Right lobe of liver (tissue), 6 donors: ENCODE data around the gene COL24A1. TPM values are rescaled to one million over a fixed set of nuclear protein-coding genes. Genes with fewer than 3 reads are reported as not detected.

Experiments used
- ATAC-seq, 4 donors: fragments of 200-7000 bp; cut with Tn5 transposase; one replicate each; pipeline ENCODE4 v1.9.1; 2020; ENCODE audit warnings: mild to moderate bottlenecking in 4 of 4, moderate library complexity in 4 of 4
- DNase-seq, 3 donors: peaks; one replicate each; pipeline ENCODE4 v3.0.0-alpha.2; 2020
- H3K27ac ChIP-seq, 3 donors: fragments of 200-600 bp; one replicate each; pipeline ENCODE4 v1.8.0; 2022
- H3K27me3 ChIP-seq, 2 donors: fragments of 200-600 bp; one replicate each; pipeline ENCODE4 v1.8.0; 2022
- H3K36me3 ChIP-seq, 4 donors: fragments of 200-600 bp; sonication (generic) in 1 of 4; one replicate each; pipeline versions ENCODE4 v1.5.1 to v1.8.0; 2017 to 2022; ENCODE audit warnings: control low read depth in 1 of 4
- H3K4me1 ChIP-seq, 4 donors: fragments of 200-600 bp; sonication (generic) in 1 of 4; one replicate each; pipeline versions ENCODE4 v1.5.1 to v1.8.0; 2017 to 2022; ENCODE audit warnings: control low read depth in 1 of 4
- H3K4me3 ChIP-seq, 3 donors: fragments of 200-600 bp; one replicate each; pipeline ENCODE4 v1.8.0; 2022
- H3K9me3 ChIP-seq, 4 donors: fragments of 200-600 bp; sonication (generic) in 1 of 4; one replicate each; pipeline versions ENCODE4 v1.5.1 to v1.8.0; 2017 to 2022; ENCODE audit warnings: control low read depth in 1 of 4
- POLR2A ChIP-seq: fragments of 450-650 bp; IDR thresholded peaks from one replicate; pipeline ENCODE4 v1.6.1; 2017; ENCODE audit warnings: antibody characterized with exemption, mild to moderate bottlenecking
- WGBS: methylation state at CpG from one replicate; pipeline ENCODE4 v1.1.6; 2018; ENCODE audit warnings: low coverage, low lambda C conversion rate; ENCODE audit not compliant: insufficient coverage; ENCODE audit errors: missing lambda C conversion rate; 5-methylcytosine and 5-hydroxymethylcytosine counted together
- intact Hi-C, 2 donors: fragments of 100-400 bp; cut with DNase I; formaldehyde crosslinking; loops; one replicate each; pipeline versions ENCODE4 v1.11.2 to v1.14.1; 2022
- total RNA-seq, 6 experiments: library from RNA; depleted of rRNA in 2 of 6; stranded (reverse); fragments of >200 nt in 2 of 6; fragmentation: NEBNext Ultra II Directional in 3 of 6; extraction: Animal tissue kit (Norgen Biotek cat#: 25700) in 3 of 6; gene quantifications; one replicate each; pipeline versions ENCODE4 v1.1.0 to v1.2.4, GENCODE V29; 2016 to 2023
- TF ChIP-seq, protein P1 (sequence below), 4 donors: fragments of 200-600 bp in 3 of 4; fragments of 450-650 bp in 1 of 4; IDR thresholded peaks; one replicate each; pipeline versions ENCODE4 v1.5.1 to v1.8.0; 2016 to 2022; ENCODE audit warnings: antibody characterized with exemption in 4 of 4, mild to moderate bottlenecking in 2 of 4
- donor health status: DM: no; HTN: yes; CAD: no.
- donor health status: DM: no; HTN: no; CAD: no.
- donor health status: DM: no; HTN: no; CAD: no.
- donor health status: DM: no; HTN: yes; CAD: no.
- donor health status: DM: no; HTN: yes; CAD: no.

The COL24A1 gene
- total RNA-seq, 6 experiments from 2014 or later: 0.05 to 0.07 TPM; not detected in 4

GRCh38 chr1:85815906-85816305, 340.7 kb downstream of the COL24A1 start:
- Histone ChIP-seq H3K27me3 (no peaks in the 10 kb centered on the region), H3K4me3 (no peak overlapping the region), H3K4me1 (no peaks in the 10 kb centered on the region), H3K27ac (no peak overlapping the region), H3K9me3 (no peaks in the 10 kb centered on the region), H3K36me3 (no peaks in the 10 kb centered on the region)
- peak in 2 of 3 donors; percentile 21 to 59 for DNase-seq
- peak in 3 of 4 donors; percentile 43 to 63 (median 61) for ATAC-seq
- no peak for TF ChIP-seq POLR2A
- TF ChIP-seq, protein P1, sequence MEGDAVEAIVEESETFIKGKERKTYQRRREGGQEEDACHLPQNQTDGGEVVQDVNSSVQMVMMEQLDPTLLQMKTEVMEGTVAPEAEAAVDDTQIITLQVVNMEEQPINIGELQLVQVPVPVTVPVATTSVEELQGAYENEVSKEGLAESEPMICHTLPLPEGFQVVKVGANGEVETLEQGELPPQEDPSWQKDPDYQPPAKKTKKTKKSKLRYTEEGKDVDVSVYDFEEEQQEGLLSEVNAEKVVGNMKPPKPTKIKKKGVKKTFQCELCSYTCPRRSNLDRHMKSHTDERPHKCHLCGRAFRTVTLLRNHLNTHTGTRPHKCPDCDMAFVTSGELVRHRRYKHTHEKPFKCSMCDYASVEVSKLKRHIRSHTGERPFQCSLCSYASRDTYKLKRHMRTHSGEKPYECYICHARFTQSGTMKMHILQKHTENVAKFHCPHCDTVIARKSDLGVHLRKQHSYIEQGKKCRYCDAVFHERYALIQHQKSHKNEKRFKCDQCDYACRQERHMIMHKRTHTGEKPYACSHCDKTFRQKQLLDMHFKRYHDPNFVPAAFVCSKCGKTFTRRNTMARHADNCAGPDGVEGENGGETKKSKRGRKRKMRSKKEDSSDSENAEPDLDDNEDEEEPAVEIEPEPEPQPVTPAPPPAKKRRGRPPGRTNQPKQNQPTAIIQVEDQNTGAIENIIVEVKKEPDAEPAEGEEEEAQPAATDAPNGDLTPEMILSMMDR (IDR thresholded peaks at IDR 0.05): no peak
- intact Hi-C loops: no loop called here
- 39% methylated on average over 2 of the region's 2 CpGs for WGBS

- H3K4me1 ChIP-seq: no peaks in the 10 kb centered on the region
- intact Hi-C loops: no loop called here
- no peak for DNase-seq
- ATAC-seq: no peak
- no peaks in the 10 kb centered on the region for H3K36me3 ChIP-seq
- H3K4me3 ChIP-seq: no peak overlapping the region
- TF ChIP-seq POLR2A: no peak
- TF ChIP-seq, protein P1 (IDR thresholded peaks at IDR 0.05): no peak
- no peaks in the 10 kb centered on the region for H3K27me3 ChIP-seq
- no peak overlapping the region for H3K27ac ChIP-seq
- 17% methylated on average over 1 of the region's 1 CpG for WGBS
- H3K9me3 ChIP-seq: no peaks in the 10 kb centered on the region
Measured at GRCh38 chr1:85806236-85806965, 350.2 kb downstream of the COL24A1 start.

DNA sequence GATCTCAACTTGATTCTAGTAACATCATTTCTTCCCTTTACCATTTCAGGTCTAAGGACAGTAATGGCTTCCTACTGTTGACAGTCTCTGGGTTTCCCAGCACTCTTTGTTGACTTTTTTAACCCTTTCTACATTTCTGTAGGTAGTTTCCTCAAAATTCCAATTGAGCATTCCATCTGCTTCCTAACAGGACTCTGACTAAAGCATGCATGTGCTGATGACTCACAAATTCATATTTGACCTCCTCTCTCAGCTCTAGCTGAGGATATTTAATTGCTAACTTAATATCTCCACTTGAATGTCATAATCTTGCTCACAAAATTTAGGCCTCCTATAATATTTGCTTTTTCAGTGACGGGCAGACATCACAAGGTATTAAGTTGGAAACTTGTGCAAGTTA, 355.1 kb downstream of the COL24A1 start:
- DNase-seq (no peak), ATAC-seq (no peak)
- no peaks in the 10 kb centered on the region for H3K9me3 ChIP-seq
- 90% methylated on average over 1 of the region's 1 CpG for WGBS
- H3K4me3 ChIP-seq: no peak overlapping the region
- TF ChIP-seq, protein P1 (IDR thresholded peaks at IDR 0.05): no peak
- no peak for TF ChIP-seq POLR2A
- intact Hi-C loops: no loop called here
- H3K4me1 ChIP-seq: no peaks in the 10 kb centered on the region
- H3K36me3 ChIP-seq: no peaks in the 10 kb centered on the region
- no peaks in the 10 kb centered on the region for H3K27me3 ChIP-seq
- H3K27ac ChIP-seq: no peak overlapping the region

DNA sequence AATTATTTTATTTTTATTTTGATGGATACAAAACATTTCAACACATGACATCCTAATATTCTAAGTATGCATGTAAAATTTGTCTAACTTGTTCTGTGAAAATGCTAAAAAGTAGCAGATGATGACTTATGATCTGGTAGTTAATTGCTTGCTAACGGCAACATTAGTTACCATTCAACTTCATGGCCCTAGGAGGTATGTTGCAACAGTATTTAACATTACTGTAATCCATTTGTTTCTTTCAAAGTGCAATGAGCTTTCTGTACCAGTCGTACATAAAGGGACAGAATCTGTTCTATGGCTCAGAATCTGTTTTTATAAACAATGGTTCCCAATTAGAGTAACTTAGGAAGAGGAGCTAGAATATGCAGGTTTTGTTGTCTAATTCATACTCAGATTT, 356.8 kb downstream of the COL24A1 start:
- 63% methylated on average over 2 of the region's 2 CpGs for WGBS
- Histone ChIP-seq H3K27ac (no peak overlapping the region), H3K4me1 (no peaks in the 10 kb centered on the region), H3K4me3 (no peak overlapping the region), H3K9me3 (no peaks in the 10 kb centered on the region), H3K27me3 (no peaks in the 10 kb centered on the region), H3K36me3 (no peaks in the 10 kb centered on the region)
- intact Hi-C loops: no loop called here
- no peak for DNase-seq
- no peak for ATAC-seq
- TF ChIP-seq POLR2A: no peak
- TF ChIP-seq, protein P1 (IDR thresholded peaks at IDR 0.05): no peak
